HG03558 (cell line): ENCODE data around the gene ECSCR.

Source experiments
- ATAC-seq: cut with Tn5 transposase; IDR thresholded peaks from one replicate; pipeline ENCODE4 v1.9.1; 2021; ENCODE audit warnings: moderate number of reproducible peaks; ENCODE audit not compliant: unreplicated experiment; ENCODE audit errors: extremely low read depth

ECSCR gene

GRCh38 chr5:139474890-139475791, 12.6 kb upstream of the ECSCR start:
- ATAC-seq = no peak

- no peak for ATAC-seq
Measured at GRCh38 chr5:139473565-139473964, 11.0 kb upstream of the ECSCR start.

- no peak for ATAC-seq
Measured at GRCh38 chr5:139473105-139473504, 10.6 kb upstream of the ECSCR start.

- no peak for ATAC-seq
Measured at GRCh38 chr5:139472386-139473030, 10.0 kb upstream of the ECSCR start.

- ATAC-seq = no peak
Measured at GRCh38 chr5:139470821-139471300, 8.3 kb upstream of the ECSCR start, which contains the start of gene SMIM33. TSS of gene SMIM33 (plus strand) at chr5:139471004. CDS start at chr5:139471122, 118 bp downstream.

GRCh38 chr5:139468421-139468931, 5.9 kb upstream of the ECSCR start:
- no peak for ATAC-seq

- no peak for ATAC-seq
Measured at GRCh38 chr5:139461698-139462097, 845 bp downstream of the ECSCR start.

- no peak for ATAC-seq
Measured at GRCh38 chr5:139461176-139461575, 1.4 kb downstream of the ECSCR start.

GRCh38 chr5:139460455-139460854, 2.1 kb downstream of the ECSCR start:
- no peak for ATAC-seq

GRCh38 chr5:139459451-139459934, 3.0 kb downstream of the ECSCR start:
- ATAC-seq = no peak

- ATAC-seq = peak; percentile 30
Measured at GRCh38 chr5:139458580-139459407, 3.7 kb downstream of the ECSCR start.

- no peak for ATAC-seq
Measured at GRCh38 chr5:139457653-139458306, 4.8 kb downstream of the ECSCR start.

GRCh38 chr5:139457241-139457640, 5.3 kb downstream of the ECSCR start:
- ATAC-seq = no peak

- no peak for ATAC-seq
Measured at GRCh38 chr5:139456776-139457175, 5.8 kb downstream of the ECSCR start.

GRCh38 chr5:139454568-139455290, 7.8 kb downstream of the ECSCR start:
- no peak for ATAC-seq

GRCh38 chr5:139453683-139454567, 8.6 kb downstream of the ECSCR start:
- no peak for ATAC-seq

GRCh38 chr5:139451878-139452660, 10.5 kb downstream of the ECSCR start:
- ATAC-seq = no peak
